Breast epithelium (tissue), 3 donors: Measurements from ENCODE around the gene ACVR1.

Experiments used
- CTCF ChIP-seq, 3 donors: fragments of 450-650 bp; IDR thresholded peaks; one replicate each; pipeline ENCODE4 v1.5.1; 2016 to 2017; ENCODE audit warnings: antibody characterized with exemption in 3 of 3, mild to moderate bottlenecking in 3 of 3, moderate library complexity in 3 of 3
- POLR2A ChIP-seq: fragments of 450-650 bp; IDR thresholded peaks from one replicate; pipeline ENCODE4 v1.6.1; 2016; ENCODE audit warnings: antibody characterized with exemption, mild to moderate bottlenecking, moderate library complexity

GRCh38 chr2:157822993-157823392 is 53.1 kb downstream of the ACVR1 start:
- TF ChIP-seq CTCF (IDR thresholded peaks at IDR 0.05): no peak
- TF ChIP-seq POLR2A: no peak
